HG02943 (cell line): Measurements from ENCODE around the gene SLC7A5.

Experiments
- ATAC-seq: cut with Tn5 transposase; IDR thresholded peaks from one replicate; pipeline ENCODE4 v1.9.1; 2021; ENCODE audit warnings: mild to moderate bottlenecking, low read depth, moderate library complexity; ENCODE audit not compliant: unreplicated experiment

SLC7A5 gene

GRCh38 chr16:87847785-87848675 is 21.3 kb downstream of the SLC7A5 start:
- no peak for ATAC-seq

- no peak for ATAC-seq
Measured at GRCh38 chr16:87847467-87847784, 21.9 kb downstream of the SLC7A5 start.

GRCh38 chr16:87846705-87847466 is 22.4 kb downstream of the SLC7A5 start:
- ATAC-seq: no peak

- ATAC-seq: no peak
Measured at GRCh38 chr16:87845807-87846619, 23.3 kb downstream of the SLC7A5 start.

DNA sequence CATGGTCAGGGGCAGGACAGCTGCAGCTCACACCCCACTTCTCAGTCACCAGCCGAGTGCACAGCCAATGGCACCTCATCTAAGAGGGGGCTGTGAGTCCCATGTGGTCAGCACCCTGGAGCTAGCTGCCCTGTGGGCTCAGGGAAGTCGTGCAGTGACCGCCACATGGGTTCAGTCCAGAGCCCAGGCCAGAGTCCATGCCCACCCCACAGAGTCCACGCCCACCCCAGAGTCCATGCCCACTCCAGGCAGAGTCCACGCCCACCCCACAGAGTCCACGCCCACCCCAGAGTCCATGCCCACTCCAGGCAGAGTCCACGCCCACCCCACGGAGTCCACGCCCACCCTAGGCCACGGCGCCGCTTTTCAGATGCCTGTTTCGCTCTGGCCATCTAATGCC is 24.1 kb downstream of the SLC7A5 start:
- ATAC-seq: no peak

DNA sequence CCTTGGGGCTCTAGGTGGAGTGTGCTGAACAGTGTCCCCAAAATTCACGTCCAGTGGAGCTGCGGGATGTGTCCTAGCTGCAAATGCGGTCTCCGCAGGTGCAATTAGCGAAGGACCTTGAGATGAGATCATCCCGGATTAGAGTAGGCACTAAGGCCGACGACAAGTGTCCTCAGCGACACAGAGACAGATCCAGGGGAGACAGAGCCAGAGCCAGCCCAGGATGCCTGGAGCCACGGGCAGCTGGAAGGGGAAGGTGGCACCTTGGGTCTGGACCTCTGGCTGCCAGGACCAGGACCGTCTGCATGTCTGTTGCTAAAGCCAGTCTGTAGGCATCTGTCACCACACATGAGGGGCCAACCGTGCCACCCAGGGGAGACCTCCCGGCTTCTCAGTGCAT is 24.5 kb downstream of the SLC7A5 start:
- ATAC-seq: no peak

- no peak for ATAC-seq
Measured at GRCh38 chr16:87844120-87844733, 25.1 kb downstream of the SLC7A5 start.

DNA sequence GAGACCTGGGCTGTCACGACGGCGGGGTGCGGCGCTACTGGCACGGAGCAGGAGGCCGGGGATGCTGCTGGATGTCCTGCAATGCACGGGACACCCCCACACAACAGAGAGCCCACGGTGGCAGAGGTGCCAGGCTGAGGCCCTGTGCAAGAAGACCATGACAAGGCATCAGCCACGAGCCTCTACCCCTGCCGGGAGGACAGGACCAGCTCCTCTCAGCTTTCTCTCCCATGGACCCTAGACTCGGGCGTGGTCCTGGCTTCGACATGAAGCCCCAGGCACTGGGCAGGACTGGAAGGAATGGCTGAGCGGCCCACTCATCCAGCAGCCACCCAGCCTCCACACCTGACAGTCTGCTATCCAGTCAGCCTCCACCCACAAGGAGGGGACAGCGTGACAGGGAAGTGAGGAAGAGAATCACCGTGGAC is 25.6 kb downstream of the SLC7A5 start:
- ATAC-seq: no peak

- ATAC-seq: no peak
Measured at GRCh38 chr16:87842209-87842869, 27.0 kb downstream of the SLC7A5 start.

DNA sequence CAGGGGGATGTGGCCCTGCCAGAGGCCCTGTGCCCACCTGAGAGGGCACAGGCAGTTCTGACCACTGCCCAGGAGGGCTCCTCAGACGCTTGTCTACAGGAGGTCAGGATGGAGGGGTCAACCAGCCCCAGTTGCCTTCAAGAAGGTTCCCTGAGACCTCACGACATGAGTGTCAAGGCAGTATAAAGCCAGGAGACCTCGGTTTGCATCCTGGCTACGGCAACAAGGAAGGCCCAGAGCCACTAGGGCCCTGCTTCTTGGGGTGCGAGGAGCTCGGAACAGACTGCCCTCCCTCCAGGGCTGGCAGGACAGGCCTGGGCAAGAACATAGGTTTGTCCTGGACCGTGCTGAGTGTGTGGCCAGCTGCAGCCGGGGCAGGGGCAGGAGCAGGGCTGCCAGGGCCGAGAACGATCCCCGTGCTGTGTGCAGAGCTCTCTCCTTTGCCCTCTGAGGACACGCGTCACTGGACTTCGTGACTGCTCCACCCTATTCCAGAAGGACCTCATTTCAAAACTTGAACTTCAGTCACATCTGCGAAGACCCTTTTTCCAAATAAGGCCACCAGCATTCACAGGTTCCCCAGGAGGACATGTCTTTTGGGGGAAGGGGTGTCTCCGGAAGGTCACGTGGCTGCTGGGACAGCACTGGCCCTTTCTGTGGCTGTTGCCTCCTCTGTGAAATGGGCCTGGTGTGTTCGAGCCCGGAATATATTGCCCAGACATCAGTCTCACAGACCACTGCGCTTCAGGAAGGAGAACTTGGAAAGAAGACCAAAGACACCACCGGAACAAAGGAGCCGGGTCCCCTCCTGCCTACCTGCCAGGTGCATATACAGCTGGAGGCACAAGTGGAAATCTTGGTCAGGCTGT is 27.7 kb downstream of the SLC7A5 start:
- ATAC-seq: no peak

DNA sequence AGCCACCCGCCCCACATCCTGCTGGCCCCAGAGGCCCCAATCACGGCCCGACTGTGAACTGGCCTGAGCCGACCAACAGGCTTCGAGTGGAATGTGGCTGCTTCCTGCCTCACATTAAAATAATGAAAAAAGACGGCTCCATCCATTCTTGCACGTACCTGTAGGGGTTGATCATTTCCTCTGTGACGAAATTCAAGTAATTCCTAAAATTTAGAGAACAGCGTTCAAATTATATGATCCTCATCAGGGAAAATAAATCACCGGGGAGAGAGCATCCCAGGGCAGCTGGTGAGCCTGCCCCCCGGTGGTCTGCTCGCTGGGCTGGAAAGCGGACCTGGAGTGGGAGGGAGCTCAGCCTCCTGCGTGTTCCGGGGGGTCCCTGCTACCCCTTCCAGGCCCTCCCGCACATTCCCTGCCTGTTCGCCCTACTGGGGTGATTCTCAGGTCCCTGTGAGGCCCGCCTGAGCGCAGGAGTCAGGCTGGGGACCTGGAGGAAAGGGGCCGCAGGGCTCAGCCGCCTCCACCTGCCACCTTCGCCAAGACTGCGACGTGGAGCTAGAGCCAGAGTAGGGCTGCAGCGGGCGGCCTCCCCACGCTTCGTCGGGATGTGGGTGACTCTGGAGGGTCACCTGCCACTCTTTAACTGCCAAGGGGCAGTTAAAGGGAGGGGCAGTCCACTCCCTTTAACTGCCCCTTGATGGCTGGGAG is 28.9 kb downstream of the SLC7A5 start:
- no peak for ATAC-seq

- ATAC-seq: no peak
Measured at GRCh38 chr16:87839542-87840270, 29.6 kb downstream of the SLC7A5 start.

DNA sequence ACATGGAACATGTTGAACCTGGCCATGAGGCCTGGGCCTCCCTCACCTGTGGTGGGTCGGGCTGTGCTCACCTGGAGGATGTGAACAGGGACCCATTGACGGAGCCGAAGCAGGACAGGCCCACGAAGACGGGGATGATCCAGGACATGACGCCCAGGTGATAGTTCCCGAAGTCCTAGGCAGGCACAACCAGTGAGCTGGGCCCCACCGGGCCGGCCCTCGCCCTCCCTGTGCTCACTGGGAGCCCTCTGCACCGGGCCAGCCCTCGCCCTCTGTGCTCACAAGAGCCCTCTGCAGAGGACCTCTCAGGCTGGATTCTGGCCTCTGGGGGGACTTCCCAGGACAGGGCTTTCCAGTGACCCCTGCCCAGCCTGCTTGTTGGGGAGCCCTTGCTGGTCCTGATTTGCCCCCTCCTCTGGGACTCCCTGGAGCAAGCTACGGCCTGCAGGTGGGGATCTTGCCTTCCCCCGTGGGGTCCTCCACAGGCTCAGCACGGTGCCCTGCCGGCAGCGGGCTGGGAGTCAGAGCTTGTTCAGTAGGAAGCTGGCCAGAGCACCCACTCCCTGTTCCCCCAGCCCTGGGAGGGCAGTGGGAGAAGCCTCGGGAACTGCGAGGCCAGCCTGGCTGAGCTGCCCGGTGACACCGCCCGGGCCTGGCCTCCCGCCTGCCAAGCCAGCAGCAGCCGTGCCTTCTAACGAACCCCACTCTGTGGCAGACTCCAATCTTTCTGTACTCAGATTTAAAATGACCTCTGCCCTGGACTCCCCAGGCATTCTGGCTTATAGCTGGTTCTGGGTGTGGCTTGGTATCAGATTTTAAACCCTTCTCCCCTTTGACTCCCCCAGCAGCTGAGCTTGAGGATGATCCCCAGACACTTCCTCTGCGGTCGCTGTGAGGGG is 30.4 kb downstream of the SLC7A5 start:
- ATAC-seq: no peak

- ATAC-seq: no peak
Measured at GRCh38 chr16:87837627-87838289, 31.5 kb downstream of the SLC7A5 start.

GRCh38 chr16:87836844-87837581 is 32.3 kb downstream of the SLC7A5 start:
- no peak for ATAC-seq
